ENCODE results near the gene RASSF8. TPM values are rescaled to one million over a fixed set of nuclear protein-coding genes. Genes with fewer than 3 reads are reported as not detected.
A peak's percentile ranks its signal among the peaks of the same experiment; 100 is the strongest.

Gene RASSF8
- total and polyA plus RNA-seq, 8 donors: 3.7 to 66.8 (median 10.5) TPM

DNA sequence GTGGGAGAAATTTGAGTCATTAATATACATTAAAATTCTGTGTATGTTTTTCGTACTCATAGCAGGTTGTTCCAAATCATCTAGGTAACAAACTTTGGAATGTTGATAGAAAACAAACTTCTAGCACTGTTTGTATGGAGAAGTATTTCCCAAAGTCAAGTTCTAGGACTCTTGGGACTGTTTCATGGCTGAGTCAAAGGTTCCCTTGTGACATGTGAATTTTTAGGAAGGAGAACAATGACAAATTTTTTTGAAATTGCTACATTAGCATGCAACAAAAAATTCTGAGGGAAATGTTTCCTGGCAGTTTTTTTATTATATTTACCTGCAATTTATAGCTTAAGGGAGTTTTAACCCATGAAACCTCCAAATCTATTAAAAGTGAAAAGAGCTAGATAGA is 73.8 kb downstream of the RASSF8 start:
- intact Hi-C loops (cut with DNase I; ENCODE audit: low total_unique reads): no loop called here
- no peak for DNase-seq
- no peaks in the 10 kb centered on the region for H3K27me3 ChIP-seq
- H3K9me3 ChIP-seq: no peaks in the 10 kb centered on the region
- WGBS, 5 donors: 77 to 92% (median 80%) methylated on average over 1 of the region's 1 CpG
- H3K36me3 ChIP-seq: no peaks in the 10 kb centered on the region
- TF ChIP-seq POLR2A (IDR thresholded peaks at IDR 0.05) (no peak), EP300 (IDR thresholded peaks at IDR 0.05) (no peak), POLR2AphosphoS5 (IDR thresholded peaks at IDR 0.05) (no peak)
- TF ChIP-seq, protein P1, sequence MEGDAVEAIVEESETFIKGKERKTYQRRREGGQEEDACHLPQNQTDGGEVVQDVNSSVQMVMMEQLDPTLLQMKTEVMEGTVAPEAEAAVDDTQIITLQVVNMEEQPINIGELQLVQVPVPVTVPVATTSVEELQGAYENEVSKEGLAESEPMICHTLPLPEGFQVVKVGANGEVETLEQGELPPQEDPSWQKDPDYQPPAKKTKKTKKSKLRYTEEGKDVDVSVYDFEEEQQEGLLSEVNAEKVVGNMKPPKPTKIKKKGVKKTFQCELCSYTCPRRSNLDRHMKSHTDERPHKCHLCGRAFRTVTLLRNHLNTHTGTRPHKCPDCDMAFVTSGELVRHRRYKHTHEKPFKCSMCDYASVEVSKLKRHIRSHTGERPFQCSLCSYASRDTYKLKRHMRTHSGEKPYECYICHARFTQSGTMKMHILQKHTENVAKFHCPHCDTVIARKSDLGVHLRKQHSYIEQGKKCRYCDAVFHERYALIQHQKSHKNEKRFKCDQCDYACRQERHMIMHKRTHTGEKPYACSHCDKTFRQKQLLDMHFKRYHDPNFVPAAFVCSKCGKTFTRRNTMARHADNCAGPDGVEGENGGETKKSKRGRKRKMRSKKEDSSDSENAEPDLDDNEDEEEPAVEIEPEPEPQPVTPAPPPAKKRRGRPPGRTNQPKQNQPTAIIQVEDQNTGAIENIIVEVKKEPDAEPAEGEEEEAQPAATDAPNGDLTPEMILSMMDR (IDR thresholded peaks at IDR 0.05): no peak
- H3K4me3 ChIP-seq: no peak overlapping the region
- H3K27ac ChIP-seq: peak overlapping the region in 1 of 5 donors; percentile 24
- peaks cover 0 to 72% (median 34%) of the 10 kb centered on the region in 4 donors for H3K4me1 ChIP-seq

DNA sequence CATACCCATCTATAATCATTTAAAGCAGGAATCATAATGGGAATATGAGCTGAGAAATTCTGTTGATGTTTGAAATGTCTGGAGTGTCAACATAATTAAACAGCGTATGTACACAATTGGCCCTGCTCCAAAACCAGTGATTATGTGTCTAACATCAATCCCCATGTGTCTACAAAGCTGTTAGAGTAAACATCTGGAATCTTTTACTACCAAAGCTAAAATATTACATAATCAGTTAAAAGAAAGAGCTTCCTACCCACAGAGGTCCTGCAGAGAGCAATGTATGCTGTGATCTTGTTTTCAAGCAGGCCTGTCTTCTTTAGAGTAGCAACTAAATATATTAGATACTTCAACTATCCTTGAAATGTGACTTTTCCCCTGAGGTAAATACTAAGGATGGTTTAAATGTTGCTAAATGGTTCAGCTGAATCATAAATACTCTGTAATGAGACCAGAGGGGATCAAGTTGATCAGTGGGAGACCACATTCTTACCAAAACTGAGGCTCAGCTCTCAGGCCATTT is 74.3 kb downstream of the RASSF8 start:
- no peak for DNase-seq
- no peak overlapping the region for H3K4me3 ChIP-seq
- no peaks in the 10 kb centered on the region for H3K36me3 ChIP-seq
- WGBS, 5 donors: 13 to 32% (median 22%) methylated on average over 1 of the region's 1 CpG
- H3K27me3 ChIP-seq: no peaks in the 10 kb centered on the region
- peak overlapping the region in 1 of 5 donors; percentile 24 for H3K27ac ChIP-seq
- TF ChIP-seq, protein P1 (IDR thresholded peaks at IDR 0.05): no peak
- TF ChIP-seq EP300 (IDR thresholded peaks at IDR 0.05) (no peak), POLR2A (IDR thresholded peaks at IDR 0.05) (no peak), POLR2AphosphoS5 (IDR thresholded peaks at IDR 0.05) (no peak)
- H3K4me1 ChIP-seq: peaks cover 0 to 72% (median 34%) of the 10 kb centered on the region in 4 donors
- intact Hi-C loops (cut with DNase I; ENCODE audit: low total_unique reads): no loop called here
- H3K9me3 ChIP-seq: no peaks in the 10 kb centered on the region

DNA sequence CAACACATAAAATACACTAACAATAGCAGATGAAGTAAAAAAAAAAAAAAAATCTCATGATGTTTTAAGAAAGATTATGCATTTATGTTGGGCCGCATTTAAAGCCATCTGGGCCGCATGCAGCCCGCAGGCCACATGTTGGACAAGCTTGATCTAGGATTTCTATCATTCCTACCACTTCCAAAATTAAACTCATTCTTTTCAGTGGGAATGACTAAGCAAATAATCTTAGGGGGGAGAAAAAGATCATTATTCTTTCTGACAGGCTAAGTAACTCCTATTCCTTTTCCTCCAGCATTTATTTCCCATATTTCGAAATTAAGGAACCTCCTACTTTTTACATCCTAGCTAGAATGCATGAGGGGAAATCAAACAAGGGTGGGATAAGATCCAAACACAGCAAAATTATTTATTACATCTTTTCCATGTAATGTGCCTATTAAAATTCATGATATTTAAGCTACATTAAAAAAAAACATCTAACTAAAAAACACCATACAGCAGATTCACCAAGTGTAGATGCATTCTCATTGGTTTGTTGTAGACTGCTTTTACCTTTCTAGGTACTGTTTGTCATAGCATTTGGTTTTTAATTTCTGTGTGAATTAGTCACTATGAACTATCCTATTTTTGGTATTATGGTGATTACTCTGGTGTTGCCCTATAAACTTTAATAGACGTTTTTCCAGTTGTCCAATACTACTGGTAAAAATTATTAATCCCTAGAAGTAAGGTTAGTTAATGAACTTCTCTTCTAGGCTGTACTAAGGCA is 76.1 kb downstream of the RASSF8 start:
- Histone ChIP-seq H3K4me1 (peaks cover 3 to 72% (median 35%) of the 10 kb centered on the region in 4 donors), H3K9me3 (no peaks in the 10 kb centered on the region), H3K27ac (no peak overlapping the region), H3K36me3 (no peaks in the 10 kb centered on the region), H3K27me3 (no peaks in the 10 kb centered on the region), H3K4me3 (no peak overlapping the region)
- no peak for DNase-seq
- WGBS, 5 donors: 75 to 95% (median 88%) methylated on average over 5 of the region's 5 CpGs
- TF ChIP-seq EP300 (IDR thresholded peaks at IDR 0.05) (no peak), POLR2AphosphoS5 (IDR thresholded peaks at IDR 0.05) (no peak), POLR2A (IDR thresholded peaks at IDR 0.05) (no peak)
- TF ChIP-seq, protein P1 (IDR thresholded peaks at IDR 0.05): no peak
- intact Hi-C loops (cut with DNase I; ENCODE audit: low total_unique reads): no loop called here

DNA sequence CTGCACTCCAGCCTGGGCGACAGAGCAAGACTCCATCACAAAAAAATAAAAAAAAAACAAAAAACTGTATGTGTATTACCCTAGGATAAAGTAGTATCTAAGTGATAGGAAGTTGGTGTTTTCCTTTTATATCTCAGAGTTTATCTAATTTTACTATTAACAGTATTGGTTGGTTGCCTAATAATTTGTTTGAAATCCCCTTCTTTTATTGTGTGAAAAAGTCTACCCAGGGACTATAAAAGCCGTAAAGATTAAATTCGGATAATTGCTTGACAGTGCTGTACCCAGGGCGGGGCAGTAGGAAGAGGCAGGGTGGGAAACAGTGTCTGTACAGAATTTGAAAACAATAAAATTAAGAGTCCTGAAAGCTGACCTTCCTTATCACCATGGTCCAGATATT is 78.4 kb downstream of the RASSF8 start:
- no peaks in the 10 kb centered on the region for H3K36me3 ChIP-seq
- H3K27ac ChIP-seq: no peak overlapping the region
- peaks cover 3 to 58% (median 32%) of the 10 kb centered on the region in 4 donors for H3K4me1 ChIP-seq
- 61 to 84% (median 69%) methylated on average over 4 of the region's 4 CpGs for WGBS, 5 donors
- DNase-seq: no peak
- no peaks in the 10 kb centered on the region for H3K27me3 ChIP-seq
- no peak overlapping the region for H3K4me3 ChIP-seq
- no peak for TF ChIP-seq POLR2A (IDR thresholded peaks at IDR 0.05)
- TF ChIP-seq EP300 (IDR thresholded peaks at IDR 0.05): no peak
- no peak for TF ChIP-seq POLR2AphosphoS5 (IDR thresholded peaks at IDR 0.05)
- TF ChIP-seq, protein P1 (IDR thresholded peaks at IDR 0.05): no peak
- intact Hi-C loops (cut with DNase I; ENCODE audit: low total_unique reads): no loop called here
- H3K9me3 ChIP-seq: no peaks in the 10 kb centered on the region
